ENCODE measurements around the gene CEP162.
"Not testable (repeated sequence)": the region's sequence is repeated elsewhere in the genome, so short reads cannot be mapped to it uniquely, and the experiment has no call there.

Gene CEP162, protein sequence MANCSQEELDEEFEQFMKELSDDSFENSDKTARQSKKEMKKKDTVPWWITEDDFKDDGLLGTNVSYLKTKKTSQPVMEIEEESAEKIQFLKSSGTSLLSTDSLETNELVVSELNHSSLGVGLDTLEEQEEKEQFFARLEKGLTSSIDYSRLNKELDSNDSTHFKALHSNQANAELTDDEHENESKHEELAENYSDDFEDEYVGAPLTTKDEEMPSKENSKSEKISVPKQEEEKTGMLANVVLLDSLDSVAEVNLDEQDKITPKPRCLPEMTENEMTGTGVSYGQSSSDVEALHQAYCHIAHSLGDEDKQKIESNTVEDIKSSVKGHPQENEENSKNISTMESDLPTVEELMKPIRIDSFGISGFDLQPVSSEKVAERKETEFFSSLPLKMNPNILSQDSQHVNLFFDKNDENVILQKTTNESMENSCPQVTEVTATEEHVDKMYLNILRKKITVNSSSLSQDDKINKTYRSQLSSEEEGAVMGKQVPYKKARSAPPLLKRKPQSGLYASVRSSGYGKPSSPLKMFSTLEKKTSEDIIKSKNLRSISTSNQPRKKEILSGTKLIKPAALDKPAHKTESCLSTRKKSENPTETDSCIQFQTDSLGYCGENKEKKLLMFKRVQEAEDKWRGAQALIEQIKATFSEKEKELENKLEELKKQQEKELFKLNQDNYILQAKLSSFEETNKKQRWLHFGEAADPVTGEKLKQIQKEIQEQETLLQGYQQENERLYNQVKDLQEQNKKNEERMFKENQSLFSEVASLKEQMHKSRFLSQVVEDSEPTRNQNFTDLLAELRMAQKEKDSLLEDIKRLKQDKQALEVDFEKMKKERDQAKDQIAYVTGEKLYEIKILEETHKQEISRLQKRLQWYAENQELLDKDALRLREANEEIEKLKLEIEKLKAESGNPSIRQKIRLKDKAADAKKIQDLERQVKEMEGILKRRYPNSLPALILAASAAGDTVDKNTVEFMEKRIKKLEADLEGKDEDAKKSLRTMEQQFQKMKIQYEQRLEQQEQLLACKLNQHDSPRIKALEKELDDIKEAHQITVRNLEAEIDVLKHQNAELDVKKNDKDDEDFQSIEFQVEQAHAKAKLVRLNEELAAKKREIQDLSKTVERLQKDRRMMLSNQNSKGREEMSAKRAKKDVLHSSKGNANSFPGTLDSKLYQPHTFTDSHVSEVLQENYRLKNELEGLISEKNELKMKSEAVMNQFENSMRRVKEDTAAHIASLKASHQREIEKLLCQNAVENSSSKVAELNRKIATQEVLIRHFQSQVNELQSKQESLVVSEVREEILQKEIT (N-terminal part only)

DNA sequence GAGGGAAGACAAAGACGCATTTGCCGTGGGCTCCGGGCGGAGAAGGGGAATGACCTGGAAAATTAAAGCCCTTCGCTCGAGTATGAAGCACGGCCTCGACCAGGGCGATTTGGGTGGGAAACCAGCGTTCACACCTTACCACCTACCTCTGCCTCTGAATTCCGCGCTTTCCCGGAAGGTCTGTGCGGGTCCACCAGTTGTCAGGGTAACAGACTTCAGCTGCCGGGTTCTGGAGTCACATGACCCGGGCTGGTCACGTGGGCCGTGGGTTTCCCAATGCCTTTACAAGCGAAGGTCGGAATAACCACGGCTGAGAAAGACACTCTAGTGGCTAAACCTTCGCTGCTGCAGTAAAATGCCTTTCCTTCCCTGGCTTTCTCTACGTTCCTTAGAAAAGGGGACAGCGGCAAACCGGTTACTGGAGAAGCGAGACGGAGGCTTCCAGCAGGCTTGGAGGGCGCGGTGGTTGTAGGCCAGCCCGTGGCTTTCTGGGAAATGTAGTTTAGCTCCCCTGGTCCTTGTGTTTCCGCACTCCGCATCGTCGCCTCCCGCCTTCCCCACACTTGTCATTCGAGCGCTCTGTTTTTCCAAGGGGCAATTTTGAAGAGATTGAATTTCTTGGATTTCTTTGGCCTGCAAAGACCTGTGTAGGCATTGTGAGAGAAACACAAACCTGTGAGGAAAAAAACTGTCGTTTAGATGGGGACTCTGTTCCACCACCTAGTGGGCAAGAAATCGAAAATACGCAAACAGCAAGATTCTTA is at the start of gene CEP162:
Gene CEP162 (minus strand): TSS at position 210 of the 764 bp plus-strand sequence. CDS start 1,250 bp downstream, outside the sequence.
- DNase-seq, result peak; percentile 91

DNA sequence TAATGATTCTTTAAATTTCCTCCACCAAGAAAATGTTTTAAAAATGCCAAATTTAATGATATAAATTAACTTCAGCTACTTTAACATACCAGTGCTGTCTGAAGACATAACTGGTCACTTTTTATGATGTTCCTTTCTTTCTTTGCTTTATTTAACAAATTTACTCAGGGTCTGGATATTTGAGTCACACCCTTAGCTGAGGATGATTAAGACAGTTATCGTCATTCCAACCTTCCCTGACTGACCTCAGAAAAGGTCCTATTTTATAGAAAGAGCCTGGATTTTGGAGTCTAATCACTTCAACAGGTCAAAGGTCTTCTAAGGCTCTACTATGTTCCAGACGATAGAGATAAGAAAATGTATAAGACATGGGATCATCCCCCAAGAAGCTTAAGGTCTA is 47.4 kb upstream of the CEP162 start:
- no peak for DNase-seq

DNA sequence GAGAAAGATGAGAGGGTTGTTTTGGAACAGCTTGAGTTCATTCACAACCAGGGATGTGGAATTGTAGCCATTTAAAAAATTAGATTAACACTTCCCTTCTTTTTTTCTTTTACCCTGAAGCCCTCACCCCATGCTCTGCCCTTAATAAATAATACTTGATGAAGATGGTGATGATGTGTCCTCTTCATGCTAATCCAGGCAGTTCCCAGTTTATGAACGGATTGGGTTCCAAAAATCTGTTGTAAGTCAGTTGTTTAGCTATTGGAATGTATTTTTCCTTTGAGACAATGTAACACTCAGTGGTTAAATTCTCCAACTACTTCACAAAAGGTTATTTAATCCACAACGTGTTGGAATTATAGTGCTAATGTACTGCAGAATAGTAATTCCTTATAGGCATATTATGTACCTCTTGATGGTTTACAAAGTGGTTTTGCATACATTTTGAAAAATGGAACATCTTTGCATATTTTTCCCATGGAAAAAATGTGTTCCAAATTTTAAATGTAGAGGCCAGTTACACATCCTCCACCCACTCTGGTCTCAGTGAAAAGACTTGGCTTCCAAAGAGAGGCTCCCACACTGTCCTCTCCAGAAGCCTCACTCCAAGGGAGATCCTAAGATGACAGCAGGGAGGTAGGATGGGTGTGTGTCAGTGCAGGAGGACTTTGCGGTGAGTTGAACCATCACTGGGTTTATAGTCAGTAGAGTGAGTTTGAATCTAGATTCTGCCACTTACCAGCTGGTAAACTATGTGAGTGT is 45.8 kb upstream of the CEP162 start:
- no peak for DNase-seq

- no peak for DNase-seq
Measured at GRCh38 chr6:84272298-84272697, 44.9 kb upstream of the CEP162 start.

DNA sequence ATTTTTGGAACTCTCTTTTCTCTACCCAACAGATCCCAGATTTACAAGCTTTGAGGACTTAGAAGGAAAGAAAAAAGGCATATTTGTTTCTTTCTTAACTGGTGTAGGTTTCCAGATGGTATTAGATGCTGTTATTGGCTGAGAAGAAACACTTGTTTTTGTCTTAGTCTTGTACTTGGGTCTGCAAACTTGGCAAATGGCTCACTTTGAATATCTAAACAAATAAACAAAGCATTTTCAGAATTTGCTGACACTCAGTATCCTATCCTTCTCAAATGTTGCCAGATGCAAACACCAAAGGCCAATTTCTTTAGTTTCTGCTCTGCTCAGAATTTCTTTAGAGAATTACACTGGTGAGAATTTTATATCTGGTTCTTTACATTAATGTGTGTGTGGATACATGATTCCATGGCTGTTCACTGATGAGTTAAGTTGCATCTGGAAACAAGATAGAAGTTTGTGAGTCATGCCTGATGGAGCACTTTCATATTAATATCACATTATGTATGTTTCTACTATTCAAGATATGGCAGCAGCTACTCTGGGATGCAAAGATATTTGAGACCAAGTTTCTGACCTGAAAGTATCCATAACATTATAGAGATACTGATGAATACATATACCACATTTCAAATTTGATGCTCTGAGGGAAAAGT is 43.7 kb upstream of the CEP162 start:
- DNase-seq, result no peak

DNA sequence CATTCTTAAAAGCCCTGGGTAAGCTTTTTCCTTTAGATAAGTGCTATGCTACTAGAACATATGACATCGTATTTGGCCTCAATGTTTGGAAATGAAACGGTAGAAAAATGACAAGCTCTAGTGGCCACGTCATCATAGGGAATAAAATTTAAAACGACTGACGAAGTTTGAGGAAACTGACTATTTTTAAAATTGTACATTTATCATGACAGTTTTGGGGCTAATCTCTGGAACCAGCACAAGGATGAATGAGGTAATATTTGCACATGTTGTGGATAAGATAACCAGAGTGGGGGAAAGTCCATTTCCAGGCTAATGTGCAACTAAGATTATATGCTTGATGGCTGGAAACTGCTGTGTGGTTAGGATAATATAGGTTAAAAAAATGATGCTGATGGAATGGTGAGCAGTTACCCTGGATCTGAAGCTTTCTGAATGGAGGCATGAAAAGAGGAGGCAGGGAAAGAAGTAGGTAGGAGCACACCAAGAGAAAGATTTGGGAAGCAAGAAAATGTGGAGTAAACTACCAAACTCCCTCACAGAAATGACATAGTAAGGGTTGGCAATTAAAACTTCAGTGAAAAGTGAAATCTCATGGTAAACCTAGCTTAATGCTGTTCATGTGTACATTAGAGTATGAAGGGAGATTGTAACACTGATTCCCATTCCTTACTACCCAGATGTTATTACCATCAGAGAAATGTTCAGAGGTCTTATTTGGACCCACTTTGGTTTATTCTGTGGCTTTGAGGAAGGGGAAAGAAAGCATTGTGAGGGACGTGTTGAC is 42.7 kb upstream of the CEP162 start:
- DNase-seq, result no peak

DNA sequence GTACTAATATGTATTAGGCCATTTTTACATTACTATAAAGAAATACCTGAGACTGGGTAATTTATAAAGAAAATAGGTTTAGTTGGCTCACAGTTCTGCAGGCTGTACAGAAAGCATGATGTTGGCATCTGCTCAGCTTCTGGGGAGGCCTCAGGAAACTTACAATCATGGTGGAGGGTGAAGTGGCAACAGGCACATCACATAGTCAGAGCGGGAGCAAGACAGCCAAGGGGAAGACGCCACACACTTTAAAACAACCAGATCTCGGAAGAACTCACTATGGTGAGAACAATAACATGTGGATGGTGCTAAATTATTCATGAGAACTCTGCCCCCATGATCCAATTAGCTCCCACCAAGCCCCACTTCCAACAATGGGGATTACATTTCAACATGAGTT is 41.3 kb upstream of the CEP162 start:
- DNase-seq, result no peak

DNA sequence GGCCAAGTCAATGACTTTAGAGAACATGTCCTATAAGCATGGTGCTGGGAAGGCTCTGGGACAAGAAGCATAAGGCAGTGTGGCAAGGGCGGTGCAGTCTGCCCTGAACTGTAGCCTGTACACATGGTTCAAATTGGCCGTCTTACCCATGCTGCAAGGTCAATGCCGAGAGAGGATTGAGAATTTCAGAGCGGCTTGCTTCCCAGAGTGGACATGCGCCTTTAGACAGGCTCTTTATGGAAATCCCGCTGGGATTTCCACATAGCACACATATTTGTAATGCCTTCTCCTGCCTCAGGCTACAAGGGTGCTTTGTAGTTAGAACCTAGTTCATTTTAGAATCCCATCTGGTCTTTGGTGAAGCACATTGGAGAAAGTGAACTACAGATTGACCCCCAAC is 36.1 kb upstream of the CEP162 start:
- no peak for DNase-seq

GRCh38 chr6:84260926-84261325 is 33.5 kb upstream of the CEP162 start:
- DNase-seq, result no peak

- no peak for DNase-seq
Measured at GRCh38 chr6:84260196-84260595, 32.8 kb upstream of the CEP162 start.

DNA sequence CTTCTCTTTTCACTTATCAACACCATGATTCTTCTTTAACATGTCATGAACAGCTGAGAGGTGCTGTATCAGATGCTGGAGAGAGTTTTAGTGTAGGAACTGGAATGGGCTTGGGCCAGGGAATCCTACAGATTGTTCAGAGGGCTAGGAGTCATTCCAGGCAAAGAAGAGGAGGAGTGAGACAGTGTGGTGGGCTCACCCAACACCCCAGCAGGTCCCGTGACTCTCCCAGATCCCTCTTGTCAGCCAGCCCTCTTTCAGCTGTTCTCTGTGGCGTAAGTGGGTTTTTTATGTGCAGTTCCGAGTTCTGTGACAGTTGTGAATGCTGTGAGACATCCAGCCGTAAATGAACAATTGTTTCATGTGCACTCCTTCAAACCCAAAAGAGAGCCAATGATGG is 31.4 kb upstream of the CEP162 start:
- DNase-seq, result no peak

DNA sequence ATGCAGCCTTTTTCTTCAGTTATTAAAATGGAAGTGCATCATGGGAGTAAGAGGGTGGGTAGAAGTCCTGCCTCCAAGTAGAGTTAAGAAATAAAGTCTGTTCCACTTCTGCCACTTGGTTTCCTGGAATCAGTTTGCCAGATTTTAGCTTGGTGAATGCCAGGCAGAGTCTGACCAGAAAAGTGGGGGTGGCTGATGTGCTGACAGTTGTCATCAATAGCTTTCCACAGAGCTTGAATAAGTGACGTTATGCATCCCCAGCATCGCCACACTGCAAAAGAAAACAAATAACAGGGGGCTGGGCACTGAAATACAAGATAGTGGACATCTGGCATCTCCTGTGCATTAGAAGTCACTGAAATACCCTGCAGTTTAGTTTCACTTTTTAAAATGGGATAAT is 30.8 kb upstream of the CEP162 start:
- no peak for DNase-seq

DNA sequence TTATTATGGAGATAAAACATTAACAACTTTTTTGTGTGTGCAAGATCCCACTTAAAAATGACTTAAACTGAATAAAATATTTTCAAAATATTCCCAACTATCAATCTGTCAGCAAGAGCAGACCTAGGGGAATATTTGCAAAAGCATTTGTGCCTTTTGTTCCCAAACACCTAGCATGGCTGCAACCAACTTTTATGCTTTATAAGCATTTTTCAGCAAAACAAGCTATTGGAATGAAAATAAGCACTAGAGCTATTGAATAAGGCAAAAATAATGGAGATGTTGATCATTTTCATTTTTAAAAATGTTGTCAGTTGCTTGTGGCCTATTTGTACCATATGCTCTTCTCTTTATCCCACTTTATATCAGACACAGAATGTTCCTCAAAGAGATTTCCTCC is 28.2 kb upstream of the CEP162 start:
- no peak for DNase-seq

DNA sequence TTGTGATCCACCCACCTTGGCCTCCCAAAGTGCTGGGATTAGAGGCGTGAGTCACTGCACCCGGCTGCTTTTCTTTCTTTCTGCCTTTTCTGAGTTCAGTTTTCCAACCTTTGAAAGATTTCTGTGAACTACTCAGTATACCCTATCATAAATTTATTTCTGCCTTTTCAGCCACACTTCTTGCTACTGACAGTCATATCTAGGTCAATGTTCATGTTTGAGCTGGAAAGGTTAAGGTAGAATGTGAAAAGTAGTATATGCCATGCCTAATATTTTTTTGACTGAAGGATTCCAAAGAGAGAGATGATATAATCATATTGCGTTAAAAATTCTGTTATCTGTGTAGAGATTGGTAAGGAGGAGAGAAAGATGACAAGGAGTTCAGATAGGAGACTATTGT is 25.9 kb upstream of the CEP162 start:
- no peak for DNase-seq

DNA sequence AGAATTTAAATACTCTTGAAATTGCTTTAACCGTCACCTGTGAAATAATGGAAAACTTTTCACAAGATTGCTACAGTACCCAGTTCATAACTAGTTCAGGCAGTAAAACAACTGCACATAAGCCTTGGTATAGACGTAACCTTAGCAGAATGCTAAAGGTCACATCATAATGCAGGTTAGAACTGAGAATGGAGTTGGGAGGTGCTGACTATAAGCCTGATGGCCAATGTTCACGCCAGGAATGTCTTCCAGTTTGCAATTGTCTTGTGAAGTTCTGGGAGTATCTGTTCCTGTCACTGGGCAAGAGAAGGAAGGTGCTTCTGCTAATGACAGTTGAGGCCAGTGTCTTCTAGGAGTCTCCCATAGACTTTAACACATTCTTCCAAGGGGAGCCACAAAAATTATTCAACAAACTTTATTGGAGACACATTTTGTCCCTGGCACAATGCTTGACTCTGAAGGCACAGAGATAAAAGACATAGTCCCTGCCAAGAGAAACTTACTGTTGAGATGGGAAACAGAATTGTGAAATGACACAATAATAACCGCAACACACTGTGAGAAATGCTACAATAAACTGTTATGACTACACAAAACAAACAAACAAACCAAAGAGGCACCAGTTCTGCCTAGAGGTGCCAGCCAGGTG is 24.6 kb upstream of the CEP162 start:
- DNase-seq, result no peak

- no peak for DNase-seq
Measured at GRCh38 chr6:84249724-84250123, 22.3 kb upstream of the CEP162 start.

- DNase-seq, result not testable (repeated sequence)
Measured at GRCh38 chr6:84244416-84245081, 17.1 kb upstream of the CEP162 start.

- DNase-seq, result no peak
Measured at GRCh38 chr6:84243240-84243639, 15.8 kb upstream of the CEP162 start.

GRCh38 chr6:84242265-84242664 is 14.8 kb upstream of the CEP162 start:
- DNase-seq, result no peak

Measured in activated CD4-positive, alpha-beta T cell treated with anti-CD3 and anti-CD28 coated beads, Interleukin-10, Interleukin-2, amounts not matched to agents 100 ng/mL and 50 ng/mL, durations not matched to agents 16 hours and 8 hours (primary cell).